NCI-H2196 treated with DMSO at 0.1 percent for 48 hours (cell line): ENCODE measurements around the gene MCUR1.
"Not testable (repeated sequence)": the region's sequence is repeated elsewhere in the genome, so short reads cannot be mapped to it uniquely, and the experiment has no call there.

ENCODE experiments used
- DNase-seq: peaks from one replicate; lab custom pipeline; 2025; ENCODE audit not compliant: unreplicated experiment; lab: John Stamatoyannopoulos, UW

MCUR1 gene

GRCh38 chr6:13780162-13780561 lies 34.2 kb downstream of the MCUR1 start:
- DNase-seq = not testable (repeated sequence)

- DNase-seq = no peak
Observed at GRCh38 chr6:13778028-13778427, 36.3 kb downstream of the MCUR1 start.

- no peak for DNase-seq
Observed at GRCh38 chr6:13776602-13777001, 37.8 kb downstream of the MCUR1 start.

- DNase-seq = not testable (repeated sequence)
Observed at GRCh38 chr6:13775466-13775865, 38.9 kb downstream of the MCUR1 start.

- not testable (repeated sequence) for DNase-seq
Observed at GRCh38 chr6:13772358-13773030, 41.9 kb downstream of the MCUR1 start.

GRCh38 chr6:13769655-13770053 lies 44.7 kb downstream of the MCUR1 start:
- no peak for DNase-seq

- DNase-seq = no peak
Observed at GRCh38 chr6:13769034-13769654, 45.2 kb downstream of the MCUR1 start.

- DNase-seq = no peak
Observed at GRCh38 chr6:13767121-13767808, 47.1 kb downstream of the MCUR1 start.

- DNase-seq = no peak
Observed at GRCh38 chr6:13766201-13766634, 48.1 kb downstream of the MCUR1 start.

GRCh38 chr6:13765570-13765969 lies 48.8 kb downstream of the MCUR1 start:
- DNase-seq = no peak

- no peak for DNase-seq
Observed at GRCh38 chr6:13764996-13765395, 49.4 kb downstream of the MCUR1 start.

- no peak for DNase-seq
Observed at GRCh38 chr6:13763740-13764381, 50.5 kb downstream of the MCUR1 start.

GRCh38 chr6:13762611-13763441 lies 51.5 kb downstream of the MCUR1 start:
- DNase-seq = no peak

GRCh38 chr6:13761361-13762036 lies 52.9 kb downstream of the MCUR1 start:
- no peak for DNase-seq

GRCh38 chr6:13760307-13761304 lies 53.8 kb downstream of the MCUR1 start:
- no peak for DNase-seq

- DNase-seq = no peak
Observed at GRCh38 chr6:13759025-13759424, 55.3 kb downstream of the MCUR1 start.

- no peak for DNase-seq
Observed at GRCh38 chr6:13754644-13755043, 59.7 kb downstream of the MCUR1 start.

- DNase-seq = no peak
Observed at GRCh38 chr6:13743736-13744127, 70.6 kb downstream of the MCUR1 start.
